GM21447 (cell line): ENCODE results near the gene TGFA.
A peak's percentile ranks its signal among the peaks of the same experiment; 100 is the strongest.

Experiments
- ATAC-seq: cut with Tn5 transposase; IDR thresholded peaks from one replicate; pipeline ENCODE4 v1.9.1; 2021; ENCODE audit not compliant: unreplicated experiment

The TGFA gene

GRCh38 chr2:70525032-70525431 lies 28.6 kb downstream of the TGFA start:
- no peak for ATAC-seq

DNA sequence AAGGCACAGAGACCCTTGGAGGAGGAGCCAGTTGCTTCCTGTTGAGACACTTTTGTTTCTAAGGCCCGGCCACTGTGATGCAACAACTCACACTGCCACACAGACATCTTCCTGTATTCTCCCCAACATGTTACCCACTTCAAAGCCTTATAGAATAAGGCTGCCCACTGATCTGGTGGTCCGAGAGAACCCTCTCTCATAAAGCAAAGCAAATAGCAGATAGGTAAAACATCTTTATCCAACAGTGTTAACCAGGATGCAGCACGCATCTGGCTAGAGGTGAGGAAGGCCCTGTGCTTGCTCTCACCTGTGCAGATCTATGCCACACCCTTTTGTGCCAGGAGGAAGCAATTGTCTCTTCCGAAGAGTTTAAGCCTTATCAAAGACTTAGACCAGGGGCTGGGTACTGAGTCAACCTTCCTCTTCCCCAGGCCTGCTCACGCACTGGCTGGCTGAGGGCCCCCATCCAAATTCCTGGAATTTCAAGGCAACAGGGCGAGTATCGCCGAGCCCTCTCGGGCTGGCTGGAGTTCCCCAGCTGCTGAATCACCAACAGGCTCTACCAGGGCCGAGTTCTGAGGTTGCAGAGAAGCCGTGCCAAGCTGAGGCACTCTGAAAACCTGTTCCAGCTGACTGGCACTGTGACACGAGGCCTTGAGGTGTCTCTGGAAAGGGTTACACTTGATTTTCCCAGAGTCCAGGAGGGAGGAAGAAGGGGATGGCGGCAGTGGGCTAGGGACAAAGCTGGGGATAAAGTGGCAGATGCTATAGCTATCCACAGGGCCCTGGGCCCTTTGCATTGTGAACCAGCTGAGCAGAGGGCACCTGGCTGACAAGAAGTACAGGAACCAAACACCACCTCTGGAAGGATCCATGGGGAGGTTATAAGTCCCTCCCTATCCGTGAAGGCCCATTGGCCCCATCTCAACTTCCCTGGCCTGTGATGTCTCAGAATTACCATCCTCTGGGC lies 29.3 kb downstream of the TGFA start:
- ATAC-seq: no peak

GRCh38 chr2:70523672-70523995 lies 30.0 kb downstream of the TGFA start:
- no peak for ATAC-seq

- no peak for ATAC-seq
Observed at GRCh38 chr2:70522627-70523026, 31.0 kb downstream of the TGFA start.

GRCh38 chr2:70520825-70521224 lies 32.8 kb downstream of the TGFA start:
- ATAC-seq: no peak

GRCh38 chr2:70519453-70519852 lies 34.2 kb downstream of the TGFA start:
- no peak for ATAC-seq

- ATAC-seq: no peak
Observed at GRCh38 chr2:70518557-70518956, 35.1 kb downstream of the TGFA start.

DNA sequence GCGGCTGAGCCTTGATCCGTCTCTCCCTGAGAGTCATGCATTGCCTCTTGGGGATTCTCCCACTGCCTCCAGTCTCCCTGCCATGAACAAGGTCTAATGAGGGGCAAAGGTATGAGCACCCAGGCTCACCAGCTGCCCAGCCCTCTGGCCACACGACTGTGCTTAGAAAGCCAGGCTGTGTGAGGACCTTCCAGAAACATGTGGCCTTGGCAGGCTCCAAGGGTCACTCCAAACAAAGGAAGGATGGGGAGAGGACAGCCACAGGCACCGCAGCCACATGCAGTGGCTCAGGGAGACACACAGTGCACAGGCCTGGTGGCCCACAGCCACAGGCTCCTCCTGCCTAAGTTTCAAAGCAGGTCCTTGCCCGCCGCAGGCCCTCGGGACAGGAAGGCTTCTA lies 35.8 kb downstream of the TGFA start:
- no peak for ATAC-seq

GRCh38 chr2:70516596-70516995 lies 37.0 kb downstream of the TGFA start:
- peak; percentile 97 for ATAC-seq

GRCh38 chr2:70515938-70516337 lies 37.7 kb downstream of the TGFA start:
- no peak for ATAC-seq

DNA sequence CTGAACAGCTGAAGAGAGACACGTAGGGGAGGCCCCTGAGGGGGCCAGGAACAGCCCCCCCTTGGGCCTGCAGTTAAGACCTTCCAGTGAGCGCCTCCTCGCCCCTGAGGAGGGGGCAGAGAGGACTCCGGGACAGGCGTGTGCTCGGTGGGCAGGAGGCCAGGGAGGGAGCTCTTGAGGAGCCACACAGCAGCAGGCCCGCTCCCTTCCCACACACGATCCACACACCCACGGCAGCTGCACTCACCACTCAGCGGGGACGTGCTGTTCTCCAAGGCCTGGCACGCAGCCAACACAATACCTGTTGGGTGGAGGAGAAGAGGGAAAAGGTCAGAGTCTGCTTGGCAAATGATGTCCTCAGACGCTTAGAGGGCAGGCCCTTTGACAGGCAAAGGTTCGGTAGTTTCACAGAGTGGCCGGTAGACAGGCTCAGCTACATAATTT lies 39.0 kb downstream of the TGFA start:
- no peak for ATAC-seq

DNA sequence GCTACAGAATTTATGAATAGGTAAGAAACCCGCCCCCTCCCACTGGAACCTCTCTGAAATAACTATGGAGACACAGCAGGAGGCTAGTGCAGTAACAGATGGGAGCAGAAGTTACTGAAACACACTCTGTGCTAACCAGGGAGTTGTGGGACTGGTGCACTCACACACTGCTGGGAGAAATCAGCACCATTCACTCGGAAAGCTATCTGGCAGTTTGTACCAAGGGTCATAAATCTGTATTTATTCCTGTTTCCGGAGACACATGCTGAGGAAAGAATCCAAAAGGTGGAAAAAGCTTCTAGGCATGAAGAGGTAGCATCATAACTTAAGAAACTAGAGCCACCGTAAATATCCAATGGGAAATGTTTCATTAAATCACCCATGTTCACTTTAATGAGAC lies 39.9 kb downstream of the TGFA start:
- no peak for ATAC-seq

- no peak for ATAC-seq
Observed at GRCh38 chr2:70511971-70512729, 41.5 kb downstream of the TGFA start.

- no peak for ATAC-seq
Observed at GRCh38 chr2:70510313-70510712, 43.3 kb downstream of the TGFA start.

- ATAC-seq: no peak
Observed at GRCh38 chr2:70509565-70509964, 44.1 kb downstream of the TGFA start.

- no peak for ATAC-seq
Observed at GRCh38 chr2:70508711-70509462, 44.7 kb downstream of the TGFA start.

GRCh38 chr2:70505613-70506391 lies 47.8 kb downstream of the TGFA start:
- ATAC-seq: no peak

- ATAC-seq: no peak
Observed at GRCh38 chr2:70504750-70505149, 48.9 kb downstream of the TGFA start.

- no peak for ATAC-seq
Observed at GRCh38 chr2:70503896-70504295, 49.7 kb downstream of the TGFA start.

DNA sequence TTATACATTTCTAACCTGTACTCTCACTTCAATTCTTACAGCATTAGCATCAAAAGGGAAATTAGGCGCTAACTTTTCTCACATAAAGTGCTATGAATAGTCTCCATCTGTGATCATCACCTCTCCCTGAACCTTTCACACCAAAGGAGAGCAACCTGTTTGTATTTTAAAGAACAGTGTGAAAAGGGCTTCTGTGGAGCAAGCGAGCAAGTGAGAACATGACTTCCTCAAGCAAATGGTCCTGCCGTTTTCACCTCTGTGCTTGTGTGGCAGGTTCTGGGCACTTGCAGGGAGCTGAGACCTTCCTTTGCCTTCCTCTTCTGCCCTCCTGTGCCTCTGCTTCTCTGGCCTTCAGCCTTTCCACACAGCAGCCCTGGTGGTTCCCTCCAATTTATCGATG lies 51.9 kb downstream of the TGFA start:
- no peak for ATAC-seq

DNA sequence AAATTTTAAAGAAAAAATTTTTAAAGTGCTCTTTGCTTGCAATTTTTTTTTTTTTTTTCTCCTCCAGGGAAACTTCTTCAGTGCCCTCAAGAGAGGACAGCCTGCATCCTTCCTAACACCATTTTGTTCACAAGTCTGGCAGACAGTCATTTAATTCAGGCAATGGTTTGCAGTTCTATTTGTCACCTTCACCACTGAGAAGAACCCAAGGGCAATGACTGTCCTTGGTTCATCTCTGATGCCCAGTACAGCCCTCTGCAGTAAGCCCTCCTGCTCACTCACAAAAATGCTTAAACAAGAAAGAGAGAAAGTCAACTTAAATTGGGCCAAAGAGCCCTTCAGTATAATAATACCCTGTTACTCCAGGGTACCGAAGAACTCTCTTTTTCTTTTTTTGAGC lies 52.4 kb downstream of the TGFA start:
- ATAC-seq: no peak
